OCI-M2 (cell line): Measurements from ENCODE around the gene DNAJB4.
A peak's percentile ranks its signal among the peaks of the same experiment; 100 is the strongest.
"Not testable (repeated sequence)": the region's sequence is repeated elsewhere in the genome, so short reads cannot be mapped to it uniquely, and the experiment has no call there.

Experiments used
- DNase-seq: peaks from one replicate; lab custom pipeline; 2025; ENCODE audit not compliant: unreplicated experiment; lab: John Stamatoyannopoulos, UW

Gene DNAJB4

DNA sequence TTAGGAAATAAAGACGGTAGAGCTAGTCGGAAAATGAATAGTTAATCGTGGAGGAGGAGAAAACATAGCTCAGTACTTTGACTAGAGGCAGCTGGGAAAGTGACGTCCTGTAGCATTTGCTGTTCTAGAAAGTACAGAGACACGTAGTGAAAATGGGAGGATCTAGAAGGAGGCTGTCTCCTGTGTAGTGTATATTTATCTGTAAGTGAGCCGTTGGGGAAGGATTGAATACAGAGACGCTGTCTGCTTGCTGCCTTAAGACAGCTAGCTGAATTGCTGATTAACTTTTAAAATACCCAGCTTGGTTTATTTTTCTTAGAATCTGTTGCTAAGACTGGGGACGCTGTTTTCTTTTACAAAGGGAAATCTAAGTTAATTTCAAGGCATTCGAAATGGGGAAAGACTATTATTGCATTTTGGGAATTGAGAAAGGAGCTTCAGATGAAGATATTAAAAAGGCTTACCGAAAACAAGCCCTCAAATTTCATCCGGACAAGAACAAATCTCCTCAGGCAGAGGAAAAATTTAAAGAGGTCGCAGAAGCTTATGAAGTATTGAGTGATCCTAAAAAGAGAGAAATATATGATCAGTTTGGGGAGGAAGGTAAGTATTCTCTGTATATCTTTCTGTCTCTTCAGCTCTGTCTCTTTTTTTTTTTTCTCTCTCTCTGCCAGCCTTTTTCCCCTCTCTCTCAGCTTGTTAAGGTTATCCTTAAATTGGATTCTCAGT, at the start of gene DNAJB4:
TSS of gene DNAJB4 (plus strand) at position 221 of the 729 bp plus-strand sequence. CDS start at position 393, 172 bp downstream.
- peak; percentile 67 for DNase-seq

DNA sequence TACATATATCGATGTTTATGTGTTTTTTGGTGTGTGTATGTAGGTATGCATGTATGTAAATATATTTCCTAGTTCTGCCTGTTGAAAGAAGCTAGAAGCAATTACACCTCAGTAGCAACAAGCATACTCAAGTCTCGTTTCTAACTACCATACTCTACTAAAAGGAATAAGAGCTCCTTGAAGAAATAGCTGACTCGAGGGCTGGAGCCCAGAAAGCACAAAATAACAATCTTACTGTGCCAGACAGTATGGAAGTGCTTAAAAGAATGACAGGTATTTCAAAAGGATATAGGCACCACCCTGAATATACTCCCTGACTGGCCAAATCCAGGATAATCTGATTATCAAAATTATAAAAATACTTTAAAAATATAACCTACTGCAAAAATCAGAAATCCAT, 49.0 kb upstream of the DNAJB4 start:
- DNase-seq: no peak

DNA sequence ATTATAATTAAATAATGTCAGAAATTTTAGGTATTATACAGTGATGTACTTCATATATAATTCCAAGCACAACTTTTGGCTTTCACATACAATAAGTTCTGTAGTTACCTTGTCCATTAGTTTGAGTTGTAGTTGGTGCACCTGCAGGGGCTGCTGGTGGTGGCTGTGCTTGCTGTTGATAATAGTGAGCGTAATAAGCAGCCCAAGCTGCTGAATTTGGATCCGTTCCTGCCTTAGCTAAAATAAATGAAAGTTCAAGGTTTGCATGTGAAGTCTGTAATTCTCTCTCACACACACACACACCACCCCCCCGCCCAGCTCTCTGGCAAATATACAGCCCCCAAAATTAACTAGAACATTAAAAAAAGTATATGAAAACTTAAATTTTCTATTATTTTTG, 48.3 kb upstream of the DNAJB4 start:
- DNase-seq: no peak

DNA sequence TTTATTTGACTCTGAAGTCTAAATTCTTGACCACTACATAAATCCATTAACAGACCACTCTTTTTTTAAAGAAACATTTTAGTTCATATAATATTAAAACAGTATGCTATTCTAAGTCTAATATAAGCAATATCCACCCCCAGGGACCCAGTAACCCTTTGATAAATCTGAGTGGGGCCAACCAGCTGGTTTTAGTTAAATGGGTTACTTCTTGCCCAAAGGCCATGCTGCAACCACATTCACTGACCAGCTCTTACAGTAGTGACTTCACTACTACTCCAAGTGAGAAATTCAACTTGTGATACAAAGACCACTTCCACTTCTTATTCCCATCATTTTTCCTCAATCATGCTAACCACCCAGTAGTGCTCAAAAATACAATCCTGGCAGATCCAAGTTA, 46.3 kb upstream of the DNAJB4 start:
- no peak for DNase-seq

DNA sequence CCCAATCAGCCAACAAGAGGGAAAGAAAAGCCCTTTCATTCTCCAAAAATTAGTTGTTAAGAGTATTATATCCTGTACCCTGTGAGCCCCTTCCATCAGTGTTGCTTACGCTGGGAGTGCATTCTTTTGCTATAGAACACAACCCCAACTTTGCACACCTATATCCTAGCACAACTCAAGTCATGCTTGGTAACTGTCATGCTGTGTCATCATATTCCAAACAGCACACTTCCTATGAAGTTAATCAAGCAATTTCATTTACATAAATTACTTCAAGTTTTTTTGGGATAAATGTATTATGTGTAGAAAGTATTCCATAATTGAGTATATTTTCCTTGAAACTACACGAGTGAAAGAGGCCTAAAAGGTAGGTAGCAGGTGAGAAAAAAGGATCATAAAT, 45.9 kb upstream of the DNAJB4 start:
- no peak for DNase-seq

DNA sequence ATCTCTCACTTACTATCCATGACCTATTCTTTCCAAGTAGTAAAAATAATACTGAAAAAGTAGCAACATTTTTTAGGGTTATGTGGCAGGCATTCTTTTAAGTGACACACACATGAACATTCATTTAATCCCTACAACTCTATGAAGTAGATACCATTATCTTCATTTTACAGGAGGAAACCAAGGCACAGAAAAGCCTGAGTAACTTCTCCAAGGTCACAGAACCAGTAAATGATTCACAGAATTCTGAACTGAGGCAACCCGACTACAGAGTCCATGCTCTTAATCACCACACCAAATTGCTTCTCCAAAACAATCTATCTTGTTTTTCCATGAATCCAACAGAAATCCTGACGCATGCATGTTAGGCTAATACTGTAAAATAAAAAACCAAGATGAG, 43.3 kb upstream of the DNAJB4 start:
- no peak for DNase-seq

DNA sequence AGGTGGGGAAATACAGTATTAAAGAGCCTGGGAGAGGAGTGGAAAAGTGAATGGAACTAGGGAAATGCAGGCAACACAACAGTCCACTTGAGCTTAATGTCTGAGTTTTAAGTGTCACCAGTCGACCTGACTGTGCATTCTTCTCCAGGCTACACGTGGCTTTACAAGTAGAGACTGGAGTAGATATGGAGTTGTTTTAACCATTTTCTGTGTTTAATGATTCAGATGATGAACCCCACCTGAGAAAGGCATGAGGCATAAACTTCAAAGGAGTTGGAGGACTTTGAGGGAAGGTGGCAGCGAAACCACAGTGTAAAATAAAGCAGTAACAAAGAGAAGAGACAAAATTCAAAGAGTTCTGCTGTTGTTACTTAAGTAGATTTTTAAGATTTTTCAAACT, 38.4 kb upstream of the DNAJB4 start:
- no peak for DNase-seq

DNA sequence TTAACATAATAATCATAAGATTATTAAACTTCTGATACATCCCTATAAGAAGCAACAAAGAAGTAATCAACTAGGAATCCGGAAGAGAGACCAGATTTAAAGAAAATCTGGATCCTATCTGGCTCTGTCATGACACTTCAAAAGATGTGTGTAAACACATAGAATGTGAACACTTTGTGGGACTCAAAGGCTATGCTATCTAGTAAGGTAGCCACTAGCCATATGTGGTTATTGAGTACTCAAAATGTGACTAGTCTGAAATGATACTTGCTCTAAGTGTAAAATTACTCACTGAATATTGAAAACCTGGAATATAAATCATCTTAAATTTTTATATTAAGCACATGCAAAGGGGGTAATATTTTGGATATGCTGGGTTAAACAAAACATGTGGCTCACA, 34.5 kb upstream of the DNAJB4 start:
- no peak for DNase-seq

DNA sequence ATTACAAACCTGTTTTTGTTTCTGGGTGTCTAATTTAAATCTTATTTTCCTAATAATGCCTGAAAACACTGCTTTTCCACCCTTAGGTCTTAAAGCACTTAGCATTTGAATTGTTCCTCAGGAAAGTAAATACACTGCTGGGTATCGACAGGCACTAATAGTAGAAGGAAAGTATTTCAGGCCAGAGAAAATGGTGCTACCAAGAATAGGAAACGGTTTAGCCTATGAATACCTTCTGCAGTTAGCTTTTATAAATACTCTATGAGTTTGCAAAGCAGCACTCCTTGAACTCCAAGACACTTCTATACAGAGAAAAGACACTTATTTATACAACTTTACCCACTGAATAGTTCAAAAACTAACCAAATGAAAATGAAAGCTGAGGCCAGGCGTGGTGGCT, 32.7 kb upstream of the DNAJB4 start:
- no peak for DNase-seq

DNA sequence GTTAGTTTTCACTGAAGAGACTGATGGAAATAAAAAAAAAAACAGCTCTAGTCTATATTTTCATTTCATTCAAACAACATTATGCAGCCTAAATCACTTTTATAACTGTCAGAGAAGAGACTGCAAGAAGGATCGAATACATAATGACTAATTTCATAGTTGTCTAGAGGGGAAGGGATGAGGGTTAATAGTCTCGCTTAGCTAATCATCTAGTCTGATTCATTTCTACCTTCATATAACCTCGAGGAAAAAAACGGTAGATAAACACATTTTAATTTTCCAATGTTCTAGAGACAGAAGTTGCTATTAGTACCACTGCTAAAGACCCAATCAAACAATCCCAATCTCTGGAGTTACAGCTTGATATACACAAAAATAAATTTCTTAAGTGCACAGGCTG, 29.4 kb upstream of the DNAJB4 start:
- no peak for DNase-seq

DNA sequence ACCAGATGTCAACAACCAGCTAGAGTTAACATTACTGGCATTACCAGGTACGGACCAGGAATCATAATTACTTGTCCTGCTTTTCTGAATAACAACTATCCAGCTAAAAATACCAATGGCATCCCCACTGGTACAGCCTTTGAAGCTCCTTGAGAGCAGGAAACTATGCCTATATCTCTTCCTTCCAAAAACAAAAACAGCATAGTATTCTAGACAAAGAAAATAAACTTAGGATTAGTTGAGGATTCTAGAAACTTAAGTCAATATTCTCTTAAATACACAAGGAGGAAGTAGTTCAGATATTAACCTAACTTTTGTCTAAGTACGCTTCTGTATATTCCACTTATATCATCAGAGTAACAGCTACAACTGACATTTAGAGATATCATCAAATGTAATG, 28.8 kb upstream of the DNAJB4 start:
- no peak for DNase-seq

DNA sequence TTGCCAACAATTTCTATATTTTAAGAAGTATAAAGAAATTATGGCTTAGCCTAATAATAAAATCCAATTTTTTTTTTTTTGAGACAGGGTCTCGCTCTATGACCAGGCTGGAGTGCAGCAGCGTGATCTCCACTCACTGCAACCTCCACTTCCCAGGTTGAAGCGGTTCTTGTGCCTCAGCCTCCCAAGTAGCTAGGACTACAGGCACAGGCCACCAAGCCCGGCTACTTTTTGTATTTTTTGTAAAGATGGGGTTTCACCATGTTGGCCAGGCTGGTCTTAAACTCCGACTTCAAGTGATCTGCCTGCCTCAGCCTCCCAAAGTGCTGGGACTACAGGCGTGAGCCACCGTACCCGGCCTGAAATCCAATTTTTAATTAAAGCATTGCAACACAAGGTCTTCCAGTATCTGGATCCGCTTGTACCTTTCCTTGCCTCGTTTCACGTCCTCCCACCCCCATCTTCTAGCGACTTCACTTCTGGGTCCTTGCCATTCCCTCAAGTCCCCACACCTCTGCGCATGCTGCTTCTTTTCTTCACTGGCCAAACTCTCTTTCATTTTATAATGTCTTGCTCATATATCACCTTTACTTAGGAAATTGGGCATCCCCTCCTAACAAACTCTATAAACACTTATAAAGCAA, 28.2 kb upstream of the DNAJB4 start:
- DNase-seq: no peak

DNA sequence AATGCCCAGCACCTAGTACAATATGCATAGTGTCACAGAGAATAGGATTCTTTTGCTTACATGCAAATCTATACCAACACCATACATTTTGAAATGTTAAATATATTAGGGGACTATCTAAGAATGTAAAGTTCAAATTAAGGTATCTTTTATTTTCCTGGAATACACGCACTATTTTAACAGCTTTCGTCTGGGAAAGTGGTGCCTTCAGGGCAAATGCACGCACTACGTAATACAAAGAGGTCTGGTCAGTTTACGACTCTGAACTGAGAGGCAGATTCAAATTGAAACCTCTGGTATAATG, 26.8 kb upstream of the DNAJB4 start:
- DNase-seq: no peak

DNA sequence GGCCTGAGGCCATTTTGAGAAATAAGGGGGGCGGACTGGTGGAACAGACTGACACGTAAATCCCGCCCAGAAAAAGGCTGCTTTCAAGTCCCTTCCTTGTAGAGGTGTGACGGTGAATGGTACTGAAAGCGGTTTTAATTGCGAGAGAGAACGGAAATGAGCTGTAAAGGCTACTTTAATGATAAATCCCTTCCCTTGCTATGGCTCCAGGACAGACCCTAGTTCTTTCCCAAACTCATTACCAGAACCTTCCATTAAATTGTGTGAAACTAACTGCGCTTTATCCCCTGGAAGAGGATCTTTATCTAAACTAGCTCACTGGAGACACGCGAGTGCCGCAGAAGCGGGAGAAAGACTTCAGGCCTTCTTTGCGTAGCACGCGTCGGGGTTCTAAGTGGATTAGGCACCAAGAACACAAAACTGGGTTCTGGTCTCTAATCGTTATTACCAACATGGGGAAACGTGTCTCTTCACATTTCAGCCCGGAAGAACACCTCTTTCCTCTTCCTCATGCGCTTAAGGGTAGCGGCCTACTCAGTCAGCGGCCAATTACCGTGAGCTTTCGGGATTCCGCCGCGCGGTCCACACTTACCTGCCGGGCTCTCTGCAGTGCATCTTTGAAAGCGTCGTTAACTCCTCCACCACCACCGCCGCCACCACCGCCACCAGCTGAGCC, 26.3 kb upstream of the DNAJB4 start:
- DNase-seq: no peak

DNA sequence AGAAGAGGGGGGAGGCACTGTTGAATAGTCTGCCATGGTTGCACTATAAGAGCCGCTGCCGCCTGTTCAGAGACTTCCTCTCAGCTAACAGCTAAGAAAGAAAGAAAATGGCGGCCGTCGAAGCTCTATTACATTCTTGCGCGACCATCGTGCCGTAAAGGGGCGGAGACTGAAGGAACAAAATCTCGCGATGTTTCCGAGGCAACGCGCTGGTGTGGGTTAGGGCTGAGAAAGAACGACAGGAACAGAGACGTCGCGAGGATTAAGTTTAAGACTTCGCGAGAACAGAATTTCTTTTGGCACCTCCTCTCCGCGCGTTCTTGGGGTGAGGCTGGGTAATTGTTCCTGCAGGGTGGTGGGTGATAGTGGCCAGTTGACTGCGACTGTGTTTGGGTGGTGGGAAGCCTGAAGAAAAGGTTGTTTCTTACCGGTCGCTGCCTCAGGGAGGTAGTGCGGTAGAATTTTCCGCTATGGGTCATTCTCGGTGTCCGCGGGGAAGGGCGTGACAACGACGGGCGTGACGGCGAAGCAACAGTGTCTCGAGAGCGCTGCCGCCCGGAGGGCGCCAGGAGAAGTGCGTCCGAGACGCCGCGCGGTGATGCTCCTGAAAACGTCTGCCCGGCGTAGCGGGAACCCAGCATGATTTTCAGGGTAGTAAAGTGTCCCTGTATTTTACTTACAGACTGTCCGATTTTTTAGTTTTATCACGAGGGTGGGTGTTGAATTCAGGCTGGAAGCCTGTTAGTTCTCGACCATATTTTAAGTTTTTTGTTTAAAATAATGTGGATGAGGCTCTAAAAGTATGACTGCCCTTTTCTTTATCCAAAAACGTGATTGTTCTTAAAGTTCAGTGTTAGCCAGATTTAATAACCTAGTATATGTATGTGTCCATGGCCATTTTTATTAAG, 25.5 kb upstream of the DNAJB4 start, which contains the start of gene FUBP1:
TSS of gene FUBP1 (minus strand) at position 104 of the 908 bp plus-strand sequence. CDS start at position 36, 68 bp downstream.
- DNase-seq: peak; percentile 68

DNA sequence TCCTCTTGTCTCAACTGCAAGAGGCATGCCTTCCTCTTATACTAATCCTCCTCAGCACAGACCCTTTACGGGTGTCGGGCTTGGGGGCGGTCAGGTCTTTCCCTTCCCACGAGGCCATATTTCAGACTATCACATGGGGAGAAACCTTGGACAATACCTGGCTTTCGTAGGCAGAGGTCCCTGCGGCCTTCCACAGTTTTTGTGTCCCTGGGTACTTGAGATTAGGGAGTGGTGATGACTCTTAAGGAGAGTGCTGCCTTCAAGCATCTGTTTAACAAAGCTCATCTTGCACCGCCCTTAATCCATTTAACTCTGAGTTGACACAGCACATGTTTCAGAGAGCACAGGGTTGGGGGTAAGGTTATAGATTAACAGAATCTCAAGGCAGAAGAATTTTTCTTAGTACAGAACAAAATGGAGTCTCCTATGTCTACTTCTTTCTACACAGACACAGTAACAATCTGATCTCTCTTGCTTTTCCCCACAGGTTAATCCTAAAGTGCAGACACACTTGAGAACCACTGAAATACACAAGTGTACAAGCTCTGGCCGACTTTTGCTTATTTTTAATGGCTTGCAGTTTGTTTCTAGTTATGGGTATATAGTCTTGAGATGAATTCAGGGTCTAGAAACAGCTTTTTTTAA, 21.3 kb upstream of the DNAJB4 start:
- not testable (repeated sequence) for DNase-seq

DNA sequence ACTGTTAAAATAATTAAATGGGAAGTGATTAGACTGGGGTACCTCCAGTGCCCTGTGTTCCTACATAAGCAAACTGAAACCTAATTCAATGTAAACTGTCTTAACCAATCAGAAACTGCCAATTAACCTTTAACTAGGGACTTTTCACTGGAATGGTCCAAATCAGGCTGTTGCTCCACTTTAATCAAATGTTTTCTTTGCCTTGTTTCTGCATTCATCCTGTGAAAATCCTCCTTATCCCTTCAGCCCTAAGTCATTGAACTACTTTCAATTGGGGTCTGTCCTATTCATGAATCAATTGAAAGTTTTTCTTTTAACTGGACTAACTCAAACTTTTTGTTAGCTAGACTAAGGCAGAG, 20.8 kb upstream of the DNAJB4 start:
- DNase-seq: no peak

DNA sequence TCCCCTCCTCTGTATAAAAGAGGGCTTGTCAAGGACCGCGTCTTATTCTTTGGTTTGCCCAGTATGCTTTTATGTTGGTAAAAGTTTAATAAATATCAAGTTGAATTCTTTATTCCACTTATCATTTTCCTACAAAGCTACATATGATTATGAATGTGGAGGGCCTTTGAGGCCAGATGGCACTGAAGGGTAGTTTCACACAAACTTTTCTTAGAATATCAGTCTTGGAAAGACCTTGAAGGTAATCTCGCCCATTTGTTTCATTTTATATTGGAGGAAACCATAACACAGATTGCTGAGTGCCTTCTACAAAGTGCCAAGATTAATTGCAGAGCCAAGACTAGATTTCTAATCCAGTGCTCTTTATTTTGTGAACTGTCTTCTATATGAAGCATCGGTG, 20.1 kb upstream of the DNAJB4 start:
- DNase-seq: no peak

DNA sequence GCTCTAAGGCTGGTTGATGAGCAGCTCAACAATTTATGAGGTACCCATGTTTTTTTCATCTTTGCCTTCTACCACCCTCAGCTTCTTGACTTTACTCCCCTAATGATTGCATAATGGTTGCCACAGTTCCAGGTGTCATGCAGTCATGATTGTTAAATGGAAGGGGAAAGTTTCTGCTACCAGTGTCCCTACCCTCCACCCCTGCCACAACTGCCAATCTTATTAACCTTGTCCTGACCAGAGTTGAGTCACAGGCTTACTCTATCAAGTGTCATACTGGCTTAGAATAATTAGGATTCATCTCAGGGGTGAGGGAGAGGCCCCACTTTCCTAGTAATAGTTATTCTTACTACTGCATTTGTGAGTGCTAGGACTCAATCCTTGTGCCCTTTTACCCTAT, 17.9 kb upstream of the DNAJB4 start:
- DNase-seq: no peak

DNA sequence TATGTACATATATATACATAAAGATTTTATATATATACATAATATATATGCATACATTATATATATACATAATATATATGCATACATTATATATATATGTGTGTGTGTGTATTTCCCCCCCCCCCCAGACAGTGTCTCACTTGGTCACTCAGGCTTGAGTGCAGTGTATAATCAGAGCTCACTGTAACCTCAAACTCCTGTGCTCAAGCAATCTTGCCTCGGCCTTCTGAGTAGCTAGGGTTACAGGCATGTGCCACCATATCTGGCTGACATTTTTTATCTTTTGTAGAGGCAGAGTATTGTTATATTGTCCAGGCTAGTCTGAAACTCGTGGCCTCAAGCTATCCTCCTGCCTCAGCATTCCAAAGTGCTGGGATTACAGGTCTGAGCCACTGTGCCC, 16.8 kb upstream of the DNAJB4 start:
- DNase-seq: no peak

DNA sequence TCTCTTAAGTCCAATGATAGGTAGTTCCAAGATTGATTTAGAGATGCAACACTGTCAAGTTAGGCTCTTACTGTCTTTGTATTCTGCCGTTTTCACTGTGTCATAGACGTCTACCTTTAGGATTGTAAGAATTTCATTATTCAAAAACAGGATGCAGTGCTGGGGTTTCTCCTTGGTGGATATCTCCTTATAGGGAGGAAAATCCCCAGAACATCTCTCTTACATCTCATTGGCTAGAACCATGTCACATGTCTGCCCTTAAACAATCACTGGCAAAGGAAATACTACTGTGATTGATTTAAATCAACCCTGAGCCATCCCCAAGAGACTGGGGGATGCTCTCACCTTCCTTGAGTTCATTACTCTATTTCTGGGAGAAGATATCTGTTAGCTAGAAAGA, 15.0 kb upstream of the DNAJB4 start:
- DNase-seq: no peak
